Measurements from ENCODE around the gene TSPY3.
"Not testable (repeated sequence)": the region's sequence is repeated elsewhere in the genome, so short reads cannot be mapped to it uniquely, and the experiment has no call there.

Gene TSPY3

DNA sequence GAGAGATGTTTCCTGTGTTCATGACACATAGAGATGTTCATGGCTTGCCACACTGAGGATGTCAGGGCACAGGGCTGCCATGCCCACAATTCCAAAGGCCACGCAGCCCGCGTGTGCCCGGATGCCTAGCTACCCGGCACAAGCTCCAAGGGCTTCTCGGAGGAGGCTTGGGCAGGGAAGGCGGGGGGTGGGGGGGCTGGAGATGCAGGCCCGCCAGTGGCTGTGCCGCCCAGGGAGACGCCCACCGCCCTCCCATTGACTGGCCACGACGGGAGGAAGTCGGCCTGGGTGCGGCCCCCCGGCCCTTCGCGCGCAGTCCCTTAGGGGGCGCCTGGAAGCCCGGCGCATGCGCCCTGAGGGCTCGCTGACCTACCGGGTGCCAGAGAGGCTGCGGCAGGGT is at the start of gene TSPY3:
Gene TSPY3, plus strand, starts transcription at position 301 of the 400 bp plus-strand sequence. Its CDS starts 46 bp downstream, at position 347.
- not testable (repeated sequence) for DNase-seq (ENCODE audit: low read depth)

DNA sequence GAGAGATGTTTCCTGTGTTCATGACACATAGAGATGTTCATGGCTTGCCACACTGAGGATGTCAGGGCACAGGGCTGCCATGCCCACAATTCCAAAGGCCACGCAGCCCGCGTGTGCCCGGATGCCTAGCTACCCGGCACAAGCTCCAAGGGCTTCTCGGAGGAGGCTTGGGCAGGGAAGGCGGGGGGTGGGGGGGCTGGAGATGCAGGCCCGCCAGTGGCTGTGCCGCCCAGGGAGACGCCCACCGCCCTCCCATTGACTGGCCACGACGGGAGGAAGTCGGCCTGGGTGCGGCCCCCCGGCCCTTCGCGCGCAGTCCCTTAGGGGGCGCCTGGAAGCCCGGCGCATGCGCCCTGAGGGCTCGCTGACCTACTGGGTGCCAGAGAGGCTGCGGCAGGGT is 40.7 kb upstream of the TSPY3 start, which contains the start of gene TSPY8:
Gene TSPY8, plus strand, starts transcription at position 301 of the 400 bp plus-strand sequence. Its CDS starts 46 bp downstream, at position 347.
- DNase-seq (ENCODE audit: low read depth): not testable (repeated sequence)

GRCh38 chrY:9396527-9396926 is 1.7 kb upstream of the TSPY3 start:
- DNase-seq (ENCODE audit: low read depth): not testable (repeated sequence)
